Breast epithelium (tissue), 4 donors: Measurements from ENCODE around the gene NRDE2. TPM values are rescaled to one million over a fixed set of nuclear protein-coding genes. Genes with fewer than 3 reads are reported as not detected.

ENCODE experiments used
- DNase-seq, 2 donors: peaks; one replicate each; pipeline ENCODE4 v3.0.0-alpha.2; 2019; ENCODE audit warnings: low spot score in 2 of 2
- H3K27ac ChIP-seq, 2 donors: fragments of 200-600 bp; sonication (generic) in 1 of 2; one replicate each; pipeline ENCODE4 v1.5.1; 2016 to 2019; ENCODE audit warnings: mild to moderate bottlenecking in 1 of 2
- H3K27me3 ChIP-seq, 2 donors: fragments of 200-600 bp; sonication (generic) in 1 of 2; one replicate each; pipeline versions ENCODE4 v1.5.1 to v1.6.0; 2017 to 2019; ENCODE audit warnings: control low read depth in 1 of 2, mild to moderate bottlenecking in 1 of 2
- H3K36me3 ChIP-seq: fragments of 200-600 bp; one replicate; pipeline ENCODE4 v1.5.1; 2019
- H3K4me1 ChIP-seq, 2 donors: fragments of 200-600 bp; sonication (generic); one replicate each; pipeline ENCODE4 v1.5.1; 2016 to 2019; ENCODE audit warnings: control low read depth in 1 of 2
- H3K4me3 ChIP-seq, 3 donors: fragments of 200-600 bp; sonication (generic); 1 replicate in 2 of 3; 2 replicates in 1 of 3; pipeline ENCODE4 v1.5.1; 2016 to 2019; ENCODE audit warnings: mild to moderate bottlenecking in 3 of 3, moderate library complexity in 2 of 3
- H3K9me3 ChIP-seq, 2 donors: fragments of 200-600 bp; sonication (generic) in 1 of 2; one replicate each; pipeline ENCODE4 v1.5.1; 2016 to 2019; ENCODE audit warnings: control low read depth in 1 of 2
- CTCF ChIP-seq, 3 donors: fragments of 450-650 bp; IDR thresholded peaks; one replicate each; pipeline ENCODE4 v1.5.1; 2016 to 2017; ENCODE audit warnings: antibody characterized with exemption in 3 of 3, mild to moderate bottlenecking in 3 of 3, moderate library complexity in 3 of 3
- POLR2A ChIP-seq: fragments of 450-650 bp; IDR thresholded peaks from one replicate; pipeline ENCODE4 v1.6.1; 2016; ENCODE audit warnings: antibody characterized with exemption, mild to moderate bottlenecking, moderate library complexity
- POLR2AphosphoS5 ChIP-seq, 3 donors: sonication (generic); formaldehyde crosslinking; IDR thresholded peaks; one replicate each; pipeline ENCODE4 v1.6.1; 2017; ENCODE audit warnings: antibody characterized with exemption in 3 of 3
- intact Hi-C: fragments of 100-400 bp; cut with DNase I; formaldehyde crosslinking; loops from one replicate; pipeline ENCODE4 v1.15.1; 2023; ENCODE audit warnings: low total_unique reads
- total RNA-seq, 3 donors: library from RNA; depleted of rRNA; stranded (reverse); fragments of >200 nt; gene quantifications; one replicate each; pipeline ENCODE4 v1.1.0, GENCODE V29; 2016

NRDE2 gene
- total RNA-seq, 3 donors from 2014 or later = 9.3 to 19.8 (median 19.7) TPM

- Histone ChIP-seq H3K27ac (peak overlapping the region in 1 of 2 donors; percentile 10), H3K4me3 (no peak overlapping the region), H3K9me3 (no peaks in the 10 kb centered on the region), H3K27me3 (no peaks in the 10 kb centered on the region), H3K36me3 (peaks cover 8% of the 10 kb centered on the region), H3K4me1 (no peaks in the 10 kb centered on the region)
- DNase-seq = no peak
- TF ChIP-seq POLR2A (no peak), POLR2AphosphoS5 (IDR thresholded peaks at IDR 0.05) (no peak), CTCF (IDR thresholded peaks at IDR 0.05) (no peak)
- intact Hi-C loops = no loop called here
Measured at GRCh38 chr14:90274019-90274418, 57.7 kb downstream of the NRDE2 start.

- H3K36me3 ChIP-seq = peaks cover 8% of the 10 kb centered on the region
Measured at GRCh38 chr14:90273532-90273931, 58.2 kb downstream of the NRDE2 start.

GRCh38 chr14:90272523-90272922, 59.2 kb downstream of the NRDE2 start:
- Histone ChIP-seq H3K27me3 (no peaks in the 10 kb centered on the region), H3K4me3 (no peak overlapping the region), H3K4me1 (no peaks in the 10 kb centered on the region), H3K27ac (no peak overlapping the region), H3K36me3 (peaks cover 8% of the 10 kb centered on the region), H3K9me3 (no peaks in the 10 kb centered on the region)
- intact Hi-C loops = no loop called here
- DNase-seq = no peak
- TF ChIP-seq CTCF (IDR thresholded peaks at IDR 0.05) (no peak), POLR2AphosphoS5 (IDR thresholded peaks at IDR 0.05) (no peak), POLR2A (no peak)

More at GRCh38 chr14:90273532-90273931, 58.2 kb downstream of the NRDE2 start:
- intact Hi-C loops = no loop called here
- Histone ChIP-seq H3K27ac (no peak overlapping the region), H3K27me3 (no peaks in the 10 kb centered on the region), H3K4me3 (no peak overlapping the region), H3K9me3 (no peaks in the 10 kb centered on the region), H3K4me1 (no peaks in the 10 kb centered on the region)
- TF ChIP-seq POLR2A (no peak), POLR2AphosphoS5 (IDR thresholded peaks at IDR 0.05) (no peak), CTCF (IDR thresholded peaks at IDR 0.05) (no peak)
- no peak for DNase-seq

GRCh38 chr14:90268420-90268819, 63.3 kb downstream of the NRDE2 start:
- TF ChIP-seq POLR2A (no peak), CTCF (IDR thresholded peaks at IDR 0.05) (no peak), POLR2AphosphoS5 (IDR thresholded peaks at IDR 0.05) (no peak)
- no peaks in the 10 kb centered on the region for H3K9me3 ChIP-seq
- no peak overlapping the region for H3K4me3 ChIP-seq
- intact Hi-C loops = loop anchor here (5.0 kb wide), 1 partner anchor 499 kb away; no protein-coding TSS in a partner anchor
- peaks cover 8% of the 10 kb centered on the region for H3K36me3 ChIP-seq
- DNase-seq = no peak
- no peaks in the 10 kb centered on the region for H3K4me1 ChIP-seq
- H3K27ac ChIP-seq = no peak overlapping the region
- no peaks in the 10 kb centered on the region for H3K27me3 ChIP-seq

GRCh38 chr14:90266441-90267154, 65.1 kb downstream of the NRDE2 start:
- no peaks in the 10 kb centered on the region for H3K27me3 ChIP-seq
- TF ChIP-seq CTCF (IDR thresholded peaks at IDR 0.05) = no peak
- H3K27ac ChIP-seq = no peak overlapping the region
- DNase-seq = no peak
- intact Hi-C loops = loop anchor here (5.0 kb wide), 1 partner anchor 501 kb away; no protein-coding TSS in a partner anchor
- no peaks in the 10 kb centered on the region for H3K4me1 ChIP-seq
- H3K36me3 ChIP-seq = peaks cover 7% of the 10 kb centered on the region
- H3K4me3 ChIP-seq = no peak overlapping the region
- no peaks in the 10 kb centered on the region for H3K9me3 ChIP-seq
